Measurements from ENCODE around the gene ATP11A.

- TF ChIP-seq CTCF (IDR thresholded peaks at IDR 0.05) (no peak), POLR2A (IDR thresholded peaks at IDR 0.05) (no peak)
Observed at GRCh38 chr13:112839356-112840105, 149.7 kb downstream of the ATP11A start.
